ENCODE measurements around the gene B2M. TPM values are rescaled to one million over a fixed set of nuclear protein-coding genes. Genes with fewer than 3 reads are reported as not detected.
A peak's percentile ranks its signal among the peaks of the same experiment; 100 is the strongest.
"Not testable (repeated sequence)": the region's sequence is repeated elsewhere in the genome, so short reads cannot be mapped to it uniquely, and the experiment has no call there.

B2M gene
- total RNA-seq, 1 donor from 2014 or later = 595 TPM

GRCh38 chr15:44722011-44722410, 10.7 kb downstream of the B2M start:
- peaks cover 7% of the 10 kb centered on the region for H3K36me3 Mint-ChIP-seq (ENCODE audit: low read depth)
- no peaks in the 10 kb centered on the region for H3K9me3 Mint-ChIP-seq (ENCODE audit: low read depth)
- no peak overlapping the region for H3K27ac Mint-ChIP-seq (ENCODE audit: unreplicated experiment)
- DNase-seq (ENCODE audit: low spot score) = no peak
- peaks cover 8% of the 10 kb centered on the region for H3K4me1 Mint-ChIP-seq (ENCODE audit: low read depth)
- no peaks in the 10 kb centered on the region for H3K27me3 Mint-ChIP-seq (ENCODE audit: low read depth)
- no peak overlapping the region for H3K4me3 Mint-ChIP-seq (ENCODE audit: unreplicated experiment)
- no peak for TF ChIP-seq CTCF (IDR thresholded peaks at IDR 0.05)

- Mint-ChIP-seq H3K9me3 (ENCODE audit: low read depth) (no peaks in the 10 kb centered on the region), H3K27ac (ENCODE audit: unreplicated experiment) (peak overlapping the region; percentile 52), H3K4me1 (ENCODE audit: low read depth) (peaks cover 22% of the 10 kb centered on the region), H3K36me3 (ENCODE audit: low read depth) (no peaks in the 10 kb centered on the region), H3K4me3 (ENCODE audit: unreplicated experiment) (no peak overlapping the region), H3K27me3 (ENCODE audit: low read depth) (no peaks in the 10 kb centered on the region)
- DNase-seq (ENCODE audit: low spot score) = no peak
- no peak for TF ChIP-seq CTCF (IDR thresholded peaks at IDR 0.05)
Measured at GRCh38 chr15:44726136-44726535, 14.8 kb downstream of the B2M start.

DNA sequence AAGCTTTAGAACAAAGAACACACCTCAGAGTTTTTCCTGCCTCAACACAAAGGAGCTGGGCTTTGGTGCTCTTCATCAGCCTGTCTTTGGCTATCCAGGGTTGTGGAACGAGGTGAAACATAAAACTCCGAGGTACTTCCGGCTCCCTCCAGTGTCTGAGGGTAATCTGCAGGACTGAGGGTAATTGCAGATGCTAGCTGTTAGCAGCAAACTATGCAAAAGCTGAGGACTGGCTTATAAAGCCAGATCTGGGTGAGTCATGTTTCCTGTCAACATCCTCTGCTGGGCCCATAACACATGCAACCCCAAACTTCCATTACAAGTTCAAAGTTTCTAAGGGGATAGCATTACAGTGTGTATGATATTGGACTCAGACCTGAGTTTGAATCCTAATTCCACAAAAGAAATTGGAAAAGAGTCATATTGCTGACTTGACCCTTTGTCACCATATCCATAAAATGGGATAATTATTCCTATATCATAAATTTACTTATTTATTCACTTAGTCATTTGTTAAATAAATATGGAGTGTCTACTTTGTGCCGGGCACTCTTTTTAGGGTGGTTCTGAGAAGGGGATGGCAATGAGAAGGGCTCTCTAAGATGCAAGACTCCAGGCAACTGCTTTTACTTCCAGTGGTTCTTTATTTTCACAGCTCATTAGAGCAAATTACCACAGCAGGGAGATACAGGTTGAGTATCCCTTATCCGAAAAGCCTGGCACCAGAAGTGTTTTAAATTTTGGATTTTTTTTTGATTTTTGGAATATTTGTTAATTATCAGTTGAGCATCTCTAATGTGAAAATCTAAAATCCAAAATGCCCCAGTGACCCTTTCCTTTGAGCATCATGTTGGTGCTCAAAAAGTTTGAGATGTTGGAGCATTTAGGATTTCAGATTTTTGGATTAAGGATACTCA, 15.5 kb downstream of the B2M start:
- Mint-ChIP-seq H3K4me3 (ENCODE audit: unreplicated experiment) (no peak overlapping the region), H3K4me1 (ENCODE audit: low read depth) (peaks cover 22% of the 10 kb centered on the region), H3K27me3 (ENCODE audit: low read depth) (no peaks in the 10 kb centered on the region), H3K27ac (ENCODE audit: unreplicated experiment) (peak overlapping the region; percentile 54), H3K36me3 (ENCODE audit: low read depth) (no peaks in the 10 kb centered on the region), H3K9me3 (ENCODE audit: low read depth) (no peaks in the 10 kb centered on the region)
- peak; percentile 22 for TF ChIP-seq CTCF (IDR thresholded peaks at IDR 0.05)
- no peak for DNase-seq (ENCODE audit: low spot score)

DNA sequence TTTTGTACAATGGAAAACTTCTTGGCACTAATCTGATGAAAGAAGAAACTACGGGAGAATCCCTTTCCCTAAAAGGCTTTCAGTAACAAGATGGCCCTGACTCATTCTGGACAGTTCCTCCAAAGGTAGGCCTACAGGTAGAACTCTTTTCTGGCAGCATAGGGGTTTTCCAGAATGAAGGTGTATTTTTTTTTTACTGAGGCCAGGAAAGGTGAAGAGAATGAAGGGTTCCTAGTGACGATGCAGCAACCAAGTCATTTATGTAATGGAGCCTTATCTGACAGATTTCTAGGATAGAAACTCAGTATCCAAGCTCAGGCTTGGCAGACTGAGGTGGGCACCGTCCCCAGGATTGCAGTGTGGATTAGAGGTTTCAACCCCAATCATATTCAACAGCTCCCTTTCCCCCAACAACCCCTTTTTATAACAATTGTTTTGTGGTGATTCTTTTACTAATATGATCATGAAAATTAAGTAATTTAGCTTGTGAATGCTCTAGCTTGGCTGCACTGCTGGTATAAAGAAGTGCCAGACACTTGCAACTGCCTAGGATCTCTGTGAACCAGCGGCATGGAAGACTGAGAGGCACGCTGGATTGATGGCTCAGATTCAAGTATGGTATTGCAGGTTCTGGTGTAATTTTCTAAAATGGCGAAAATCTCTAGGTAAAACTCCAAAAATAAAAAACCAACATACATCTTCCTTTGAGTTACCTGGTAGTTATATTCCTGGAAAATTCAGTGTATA, 16.3 kb downstream of the B2M start:
- no peaks in the 10 kb centered on the region for H3K36me3 Mint-ChIP-seq (ENCODE audit: low read depth)
- peaks cover 22% of the 10 kb centered on the region for H3K4me1 Mint-ChIP-seq (ENCODE audit: low read depth)
- no peaks in the 10 kb centered on the region for H3K27me3 Mint-ChIP-seq (ENCODE audit: low read depth)
- DNase-seq (ENCODE audit: low spot score) = no peak
- no peak for TF ChIP-seq CTCF (IDR thresholded peaks at IDR 0.05)
- no peaks in the 10 kb centered on the region for H3K9me3 Mint-ChIP-seq (ENCODE audit: low read depth)
- H3K4me3 Mint-ChIP-seq (ENCODE audit: unreplicated experiment) = peak overlapping the region; percentile 33
- peak overlapping the region; percentile 55 for H3K27ac Mint-ChIP-seq (ENCODE audit: unreplicated experiment)

DNA sequence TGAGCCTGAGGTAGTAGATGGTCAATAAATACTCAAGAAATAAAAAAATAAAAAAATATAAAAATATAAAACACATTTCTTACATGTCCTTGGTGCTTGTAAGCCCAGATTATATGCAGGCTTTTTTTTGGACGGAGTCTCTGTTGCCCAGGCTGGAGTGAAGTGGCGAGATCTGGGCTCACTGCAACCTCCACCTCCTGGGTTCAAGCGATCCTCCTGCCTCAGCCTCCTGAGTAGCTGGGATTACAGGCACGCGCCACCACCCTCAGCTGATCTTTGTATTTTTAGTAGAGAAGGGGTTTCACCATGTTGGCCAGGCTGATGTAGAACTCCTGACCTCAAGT, 16.9 kb downstream of the B2M start:
- peaks cover 22% of the 10 kb centered on the region for H3K4me1 Mint-ChIP-seq (ENCODE audit: low read depth)
- H3K36me3 Mint-ChIP-seq (ENCODE audit: low read depth); DNase-seq (ENCODE audit: low spot score); H3K27me3 Mint-ChIP-seq (ENCODE audit: low read depth); H3K9me3 Mint-ChIP-seq (ENCODE audit: low read depth): not testable (repeated sequence)
- H3K27ac Mint-ChIP-seq (ENCODE audit: unreplicated experiment) = peak overlapping the region; percentile 99
- H3K4me3 Mint-ChIP-seq (ENCODE audit: unreplicated experiment) = peak overlapping the region; percentile 93
